Raji (cell line): Measurements from ENCODE around the gene RABAC1.

ENCODE experiments used
- POLR2A ChIP-seq: IDR thresholded peaks from 2 replicates; pipeline ENCODE4 v1.6.1; 2011; ENCODE audit warnings: low read depth, low read length, control low read depth; ENCODE audit not compliant: insufficient read depth

The RABAC1 gene

DNA sequence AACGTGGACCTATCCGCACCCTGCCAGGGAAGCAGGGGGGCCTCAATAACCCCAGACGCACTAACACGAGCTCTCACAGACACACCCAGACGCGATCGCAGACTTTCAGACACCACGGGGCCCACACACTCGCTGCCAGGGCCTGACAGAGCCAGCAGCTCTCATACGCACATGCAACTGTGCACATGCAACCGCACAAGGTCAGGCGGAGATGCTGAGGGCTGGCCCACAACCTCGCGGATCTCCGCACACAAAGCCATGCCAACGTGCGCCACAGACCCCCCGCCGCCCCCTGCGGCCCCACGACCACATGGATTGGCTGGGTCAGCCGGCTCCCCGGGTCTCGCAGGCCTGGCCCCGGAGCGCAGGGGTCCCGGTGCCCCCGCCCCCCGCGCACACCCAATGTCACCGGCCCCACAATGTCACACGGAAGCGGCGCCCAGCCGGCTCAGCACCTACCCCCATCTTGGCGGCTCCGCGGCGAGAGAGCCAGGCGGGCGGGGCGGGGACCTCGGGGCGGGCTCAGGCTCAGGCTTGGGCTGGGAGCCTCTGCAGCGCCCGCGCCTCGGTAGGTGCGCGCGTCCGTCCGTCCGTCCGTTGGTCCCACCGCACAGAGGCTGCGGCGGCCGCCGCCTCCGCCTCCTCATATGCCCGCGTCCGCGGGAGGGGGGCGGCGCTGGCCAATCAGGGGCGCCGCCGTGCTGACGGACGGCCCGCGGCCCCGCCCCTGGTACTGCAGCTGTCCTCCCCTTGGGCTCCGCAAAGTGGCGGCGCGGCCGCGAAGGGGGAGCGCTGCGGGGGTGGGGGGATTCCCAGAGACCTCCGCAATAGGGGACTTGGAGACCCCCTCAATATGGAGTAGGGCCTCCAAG, 34.7 kb upstream of the RABAC1 start, which contains the start of gene ATP1A3:
Gene ATP1A3, minus strand, starts transcription at position 619 of the 872 bp plus-strand sequence. Its CDS starts 154 bp downstream, at position 465.
- peak; percentile 73 for TF ChIP-seq POLR2A

DNA sequence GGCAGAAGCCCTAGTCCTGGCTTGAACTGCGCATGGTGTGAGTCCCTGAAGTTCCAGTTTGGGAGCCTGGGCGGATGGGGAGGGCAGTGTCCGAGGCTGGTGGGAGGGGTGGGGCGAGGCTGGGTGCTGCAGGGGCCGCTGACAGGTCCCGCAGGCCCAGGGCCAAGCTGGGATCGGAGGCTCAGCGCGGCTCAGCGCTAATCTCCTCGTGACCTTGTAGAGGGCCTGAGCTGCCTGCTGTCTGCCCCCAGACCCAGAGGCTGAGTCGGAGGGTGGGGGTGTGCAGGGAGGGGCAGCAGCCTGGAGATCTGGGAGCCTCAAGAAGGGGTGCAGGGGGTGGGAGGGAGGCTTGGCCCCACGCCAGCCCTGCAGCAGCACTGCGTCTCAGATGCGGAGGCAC, 31.9 kb upstream of the RABAC1 start:
- TF ChIP-seq POLR2A: no peak

DNA sequence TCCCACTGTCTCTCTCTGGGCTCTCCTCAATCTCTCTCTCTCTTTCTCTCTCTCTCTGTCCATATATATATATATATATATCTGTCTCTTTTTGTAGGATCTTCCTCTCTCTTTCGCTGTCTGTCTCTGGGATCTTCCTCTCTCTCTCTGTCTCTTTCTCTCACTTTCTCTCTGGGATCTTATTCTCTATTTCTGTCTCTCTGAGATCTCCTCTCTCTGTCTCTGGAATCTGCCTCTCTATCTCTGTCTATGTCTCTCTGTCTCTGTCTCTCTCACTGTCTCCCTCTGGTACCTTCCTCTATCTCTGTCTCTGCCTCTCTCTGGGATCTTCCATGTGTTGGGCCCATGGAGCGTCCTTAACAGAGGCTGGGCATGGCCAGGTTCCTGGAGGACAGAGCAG, 31.5 kb upstream of the RABAC1 start:
- no peak for TF ChIP-seq POLR2A

GRCh38 chr19:41990028-41990427, 30.9 kb upstream of the RABAC1 start:
- no peak for TF ChIP-seq POLR2A

DNA sequence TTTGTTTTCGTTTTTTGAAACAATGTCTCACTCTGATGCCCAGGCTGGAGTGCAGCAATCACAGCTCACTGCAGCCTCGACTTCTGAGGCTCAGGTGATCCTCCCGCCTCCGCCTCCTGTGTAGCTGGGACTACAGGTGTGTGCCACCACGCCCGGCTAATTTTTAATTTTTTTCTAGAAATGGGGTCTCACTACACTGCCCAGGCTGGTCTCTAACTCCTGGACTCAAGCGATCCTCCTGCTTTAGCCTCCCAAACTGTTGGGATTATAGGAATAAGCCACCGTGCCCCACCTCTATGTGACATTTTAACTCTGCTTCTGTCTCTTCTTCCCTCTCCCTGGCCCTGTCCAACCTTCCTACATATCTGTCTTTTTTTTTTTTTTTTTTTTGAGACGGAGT, 29.8 kb upstream of the RABAC1 start:
- no peak for TF ChIP-seq POLR2A

DNA sequence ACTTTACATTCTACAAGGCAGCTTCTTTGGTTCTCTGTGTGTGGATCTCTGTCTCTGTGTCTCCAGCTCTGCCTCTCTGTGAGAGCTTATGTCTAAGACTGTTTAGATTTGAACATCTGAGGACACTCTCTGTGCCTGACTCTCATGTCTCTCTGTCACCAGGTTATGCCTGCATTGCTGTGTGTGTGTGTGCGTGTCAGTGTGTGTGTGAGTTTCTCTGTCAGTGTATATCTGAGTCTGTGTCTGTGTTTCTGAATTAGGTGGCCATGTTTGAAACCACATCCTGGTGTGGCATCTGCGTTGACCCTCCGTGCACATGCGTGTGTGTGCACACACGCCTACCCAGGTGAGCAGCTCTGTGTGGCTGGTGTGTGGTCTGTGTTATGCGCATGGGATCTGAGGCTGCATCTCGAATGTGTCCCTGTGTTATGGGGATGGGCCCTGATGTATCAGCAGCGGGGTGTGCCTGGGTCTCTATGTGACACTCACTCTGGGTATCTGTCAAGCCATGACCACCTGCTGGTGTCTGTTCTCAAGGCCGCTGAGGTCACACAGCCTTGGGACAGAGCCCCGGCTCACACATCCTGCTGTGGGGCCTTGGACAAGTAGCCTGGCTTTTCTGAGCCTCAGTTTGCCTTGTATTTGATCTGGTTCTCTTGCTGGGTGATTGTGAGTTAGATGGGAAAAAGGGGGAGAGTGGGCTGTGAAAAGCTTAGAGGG, 28.2 kb upstream of the RABAC1 start:
- TF ChIP-seq POLR2A: no peak

DNA sequence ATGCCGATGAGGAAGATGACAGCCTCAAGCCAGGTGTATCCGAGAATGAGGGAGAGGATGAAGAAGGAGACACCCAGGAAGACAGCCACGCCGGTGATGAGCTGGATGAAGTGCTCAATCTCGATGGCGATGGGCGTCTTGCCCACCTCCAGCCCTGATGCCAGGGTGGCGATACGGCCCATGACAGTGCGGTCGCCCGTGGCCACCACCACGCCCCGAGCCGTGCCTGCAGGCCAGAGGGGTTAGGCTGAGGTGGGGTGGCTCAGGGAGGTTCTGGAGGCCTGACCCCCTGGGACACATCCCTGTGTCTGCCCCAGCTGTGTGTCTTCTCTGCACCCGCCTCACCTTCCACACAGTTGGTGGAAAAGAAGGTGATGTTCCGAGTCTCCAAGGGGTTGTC, 25.8 kb upstream of the RABAC1 start:
- TF ChIP-seq POLR2A: no peak

GRCh38 chr19:41981724-41982123, 22.6 kb upstream of the RABAC1 start:
- TF ChIP-seq POLR2A: no peak

GRCh38 chr19:41978470-41978869, 19.3 kb upstream of the RABAC1 start:
- no peak for TF ChIP-seq POLR2A

DNA sequence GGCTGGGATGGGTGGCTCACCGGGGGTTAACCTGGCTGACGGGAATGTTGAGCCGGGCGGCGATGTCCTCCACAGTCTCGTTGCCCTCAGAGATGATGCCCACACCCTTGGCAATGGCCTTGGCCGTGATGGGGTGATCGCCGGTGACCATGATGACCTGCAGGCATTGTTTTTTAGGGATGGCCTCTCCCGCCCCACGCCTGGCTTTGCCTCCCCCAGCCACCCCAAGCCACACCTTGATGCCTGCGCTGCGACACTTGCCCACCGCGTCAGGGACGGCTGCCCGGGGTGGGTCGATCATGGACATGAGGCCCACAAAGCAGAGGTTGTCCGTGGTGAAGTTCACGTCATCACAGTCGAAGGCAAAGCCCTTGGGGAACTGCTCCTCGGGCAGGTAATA, 18.8 kb upstream of the RABAC1 start:
- TF ChIP-seq POLR2A: no peak

- no peak for TF ChIP-seq POLR2A
These were observed 15.5 kb upstream of the RABAC1 start for GRCh38 chr19:41974652-41975051.

DNA sequence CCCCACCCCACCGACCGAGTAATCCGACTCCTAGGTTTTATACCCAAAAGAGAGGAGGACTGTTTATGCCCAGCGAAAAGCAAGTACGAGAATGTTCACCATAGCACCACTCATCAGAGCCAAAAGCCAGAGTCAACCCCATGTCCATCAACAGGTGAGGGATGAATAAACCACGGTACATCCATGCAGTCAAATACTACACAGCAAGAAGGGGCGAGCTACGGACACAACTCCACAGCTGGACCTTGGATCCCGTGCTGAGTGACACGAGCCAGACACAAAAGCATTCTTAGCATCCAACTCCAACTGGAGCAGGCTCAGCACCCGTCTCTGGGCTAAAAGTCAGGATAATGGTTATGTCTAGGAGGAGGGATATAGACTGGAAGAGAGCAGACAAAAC, 12.2 kb upstream of the RABAC1 start:
- no peak for TF ChIP-seq POLR2A

DNA sequence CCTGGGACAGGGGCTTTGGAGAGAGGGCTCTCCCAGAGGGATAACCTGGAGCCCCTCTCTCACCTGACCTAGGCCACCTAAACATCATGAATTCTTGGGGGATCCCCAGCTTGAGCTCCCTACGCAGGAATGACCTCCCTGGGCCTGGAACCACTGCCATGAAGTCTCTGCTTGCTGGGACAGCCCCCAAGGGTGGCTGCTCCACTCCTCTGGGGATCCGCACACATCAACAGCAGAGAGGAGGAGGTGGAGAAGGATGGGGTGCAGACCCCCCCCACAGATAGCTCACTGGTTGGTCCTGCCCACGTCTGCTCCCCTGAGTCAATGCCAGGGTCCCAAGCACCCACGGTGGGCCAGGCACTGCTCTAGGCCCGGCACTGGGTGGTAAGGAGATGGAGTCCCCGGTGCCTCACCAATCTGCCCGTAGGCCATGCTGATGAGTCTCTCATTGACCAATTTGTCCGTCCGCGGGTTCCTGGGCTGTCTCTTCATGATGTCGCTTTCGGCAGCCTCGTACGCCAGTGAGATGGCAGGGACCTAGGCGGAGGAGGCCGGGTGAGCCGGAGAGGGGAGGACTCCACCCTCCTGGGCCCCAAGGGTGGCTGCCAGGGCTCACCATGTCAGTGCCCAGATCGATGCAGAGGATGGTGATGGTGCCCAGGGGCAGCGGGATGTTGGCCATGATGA, 10.8 kb upstream of the RABAC1 start:
- no peak for TF ChIP-seq POLR2A

- TF ChIP-seq POLR2A: no peak
These were observed 9.9 kb upstream of the RABAC1 start for GRCh38 chr19:41968751-41969595.

GRCh38 chr19:41967054-41967783, 8.1 kb upstream of the RABAC1 start:
- no peak for TF ChIP-seq POLR2A

- TF ChIP-seq POLR2A: no peak
These were observed 6.0 kb upstream of the RABAC1 start for GRCh38 chr19:41965106-41965505.
